DOHH2 (cell line): ENCODE results near the gene NIN.

Experiments
- H3F3A ChIP-seq: fragments of 200-600 bp; sonication (generic), shearing (Covaris generic); 2 replicates; pipeline ENCODE4 v1.6.0; 2016; ENCODE audit warnings: antibody characterized with exemption, mild to moderate bottlenecking; ENCODE audit not compliant: control insufficient read depth, insufficient read depth
- H3K27ac ChIP-seq: fragments of 200-600 bp; sonication (generic); 2 replicates; pipeline ENCODE4 v1.5.1; 2014; ENCODE audit warnings: low read depth, mild to moderate bottlenecking, low read length, moderate library complexity
- H3K27me3 ChIP-seq: fragments of 200-600 bp; sonication (generic); 2 replicates; pipeline ENCODE4 v1.6.1; 2014; ENCODE audit warnings: mild to moderate bottlenecking, low read length, mixed read lengths; ENCODE audit not compliant: control insufficient read depth
- H3K36me3 ChIP-seq: fragments of 200-600 bp; sonication (generic); 2 replicates; pipeline ENCODE4 v1.6.1; 2014; ENCODE audit warnings: mild to moderate bottlenecking, low read length, moderate library complexity, mixed read lengths; ENCODE audit not compliant: control insufficient read depth
- H3K4me1 ChIP-seq: fragments of 200-600 bp; sonication (generic); 2 replicates; pipeline ENCODE4 v1.6.1; 2014; ENCODE audit warnings: mild to moderate bottlenecking, low read length, mixed read lengths; ENCODE audit not compliant: control insufficient read depth
- H3K4me2 ChIP-seq: fragments of 200-600 bp; sonication (generic); 2 replicates; pipeline ENCODE4 v1.6.0; 2014; ENCODE audit warnings: mild to moderate bottlenecking, low read length, moderate library complexity
- H3K4me3 ChIP-seq: fragments of 200-600 bp; sonication (generic); 2 replicates; pipeline ENCODE4 v1.5.1; 2014; ENCODE audit warnings: mild to moderate bottlenecking, low read length, mixed read lengths
- H3K79me2 ChIP-seq: fragments of 200-600 bp; sonication (generic); 2 replicates; pipeline ENCODE4 v1.6.1; 2014; ENCODE audit warnings: mild to moderate bottlenecking, low read length, mixed read lengths; ENCODE audit not compliant: control insufficient read depth
- H3K9me2 ChIP-seq: fragments of 200-600 bp; sonication (generic); replicated peaks from 2 replicates; pipeline ENCODE4 v1.6.1; 2014; ENCODE audit warnings: mild to moderate bottlenecking, low read length, mixed read lengths; ENCODE audit not compliant: control insufficient read depth
- H3K9me3 ChIP-seq: fragments of 200-600 bp; sonication (generic); 2 replicates; pipeline ENCODE4 v1.6.1; 2014; ENCODE audit warnings: antibody characterized with exemption, low read length, mixed read lengths; ENCODE audit not compliant: control insufficient read depth, insufficient read depth
- H4K20me1 ChIP-seq: fragments of 200-600 bp; sonication (generic); 2 replicates; pipeline ENCODE4 v1.6.0; 2014; ENCODE audit warnings: low read depth, mild to moderate bottlenecking, antibody characterized with exemption, low read length, moderate library complexity; ENCODE audit not compliant: control insufficient read depth, insufficient read depth
- CTCF ChIP-seq: fragments of 200-600 bp; sonication (generic); IDR thresholded peaks from one replicate; pipeline ENCODE4 v1.5.1; 2014; ENCODE audit warnings: antibody characterized with exemption, mild to moderate bottlenecking, low read depth, low read length; ENCODE audit not compliant: poor library complexity, severe bottlenecking
- EZH2phosphoT487 ChIP-seq: fragments of 200-600 bp; sonication (generic); IDR thresholded peaks from 2 replicates; pipeline ENCODE4 v1.6.1; 2017; ENCODE audit warnings: borderline replicate concordance, mild to moderate bottlenecking, antibody characterized with exemption, low read length, moderate library complexity, mixed read lengths

Gene NIN

GRCh38 chr14:50726372-50727107 lies 104.4 kb downstream of the NIN start:
- H3K36me3 ChIP-seq = peaks cover 92% of the 10 kb centered on the region
- H3K4me3 ChIP-seq = no peak overlapping the region
- H3K4me2 ChIP-seq = no peak overlapping the region
- no peak overlapping the region for H3K27ac ChIP-seq
- H3K9me2 ChIP-seq = no peaks in the 10 kb centered on the region
- no peaks in the 10 kb centered on the region for H3K79me2 ChIP-seq
- TF ChIP-seq EZH2phosphoT487 (no peak), CTCF (no peak)
- no peaks in the 10 kb centered on the region for H3K9me3 ChIP-seq
- H4K20me1 ChIP-seq = no peaks in the 10 kb centered on the region
- no peaks in the 10 kb centered on the region for H3K4me1 ChIP-seq
- no peaks in the 10 kb centered on the region for H3K27me3 ChIP-seq
- H3F3A ChIP-seq = 0 out of 2 replicates have a peak, but pooled peaks cover 3% of the 10 kb centered on the region

GRCh38 chr14:50725761-50726160 lies 105.2 kb downstream of the NIN start:
- no peaks in the 10 kb centered on the region for H3K4me1 ChIP-seq
- peaks cover 87% of the 10 kb centered on the region for H3K36me3 ChIP-seq

GRCh38 chr14:50719911-50720759 lies 110.8 kb downstream of the NIN start:
- no peaks in the 10 kb centered on the region for H4K20me1 ChIP-seq
- peaks cover 7% of the 10 kb centered on the region for H3F3A ChIP-seq
- TF ChIP-seq EZH2phosphoT487 (no peak), CTCF (no peak)
- no peak overlapping the region for H3K27ac ChIP-seq
- peaks cover 32% of the 10 kb centered on the region for H3K36me3 ChIP-seq
- no peaks in the 10 kb centered on the region for H3K9me3 ChIP-seq
- no peaks in the 10 kb centered on the region for H3K27me3 ChIP-seq
- no peak overlapping the region for H3K4me2 ChIP-seq
- H3K9me2 ChIP-seq = no peaks in the 10 kb centered on the region
- H3K79me2 ChIP-seq = no peaks in the 10 kb centered on the region
- no peaks in the 10 kb centered on the region for H3K4me1 ChIP-seq
- no peak overlapping the region for H3K4me3 ChIP-seq

More at GRCh38 chr14:50725761-50726160, 105.2 kb downstream of the NIN start:
- no peak for TF ChIP-seq CTCF
- TF ChIP-seq EZH2phosphoT487 = no peak
- Histone ChIP-seq H3K4me3 (no peak overlapping the region), H3K9me3 (no peaks in the 10 kb centered on the region), H3F3A (0 out of 2 replicates have a peak, but pooled peaks cover 3% of the 10 kb centered on the region), H3K4me2 (no peak overlapping the region), H3K79me2 (no peaks in the 10 kb centered on the region), H3K27ac (no peak overlapping the region), H3K27me3 (no peaks in the 10 kb centered on the region), H4K20me1 (no peaks in the 10 kb centered on the region), H3K9me2 (no peaks in the 10 kb centered on the region)
